GM18951 (cell line): ENCODE results near the gene FADD.
A peak's percentile ranks its signal among the peaks of the same experiment; 100 is the strongest.

Experiments
- POLR2A ChIP-seq: IDR thresholded peaks from 4 replicates; pipeline ENCODE4 v1.6.1; 2011; ENCODE audit warnings: mild to moderate bottlenecking; ENCODE audit not compliant: insufficient read length, insufficient read depth; ENCODE audit errors: extremely low read depth
- in situ Hi-C: fragments of 300-500 bp; cut with MboI; formaldehyde crosslinking; loops from one replicate; pipeline ENCODE4 v1.12.0; 2022; ENCODE audit warnings: low sequenced_read_pairs, mixed read lengths, inconsistent platforms; ENCODE audit not compliant: unreplicated experiment

FADD gene, protein sequence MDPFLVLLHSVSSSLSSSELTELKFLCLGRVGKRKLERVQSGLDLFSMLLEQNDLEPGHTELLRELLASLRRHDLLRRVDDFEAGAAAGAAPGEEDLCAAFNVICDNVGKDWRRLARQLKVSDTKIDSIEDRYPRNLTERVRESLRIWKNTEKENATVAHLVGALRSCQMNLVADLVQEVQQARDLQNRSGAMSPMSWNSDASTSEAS

GRCh38 chr11:70202920-70203750 is at the start of gene FADD:
Gene FADD, plus strand, starts transcription at chr11:70203296. Its CDS starts 164 bp downstream, at chr11:70203460.
- in situ Hi-C loops = no loop called here
- TF ChIP-seq POLR2A = peak; percentile 94

DNA sequence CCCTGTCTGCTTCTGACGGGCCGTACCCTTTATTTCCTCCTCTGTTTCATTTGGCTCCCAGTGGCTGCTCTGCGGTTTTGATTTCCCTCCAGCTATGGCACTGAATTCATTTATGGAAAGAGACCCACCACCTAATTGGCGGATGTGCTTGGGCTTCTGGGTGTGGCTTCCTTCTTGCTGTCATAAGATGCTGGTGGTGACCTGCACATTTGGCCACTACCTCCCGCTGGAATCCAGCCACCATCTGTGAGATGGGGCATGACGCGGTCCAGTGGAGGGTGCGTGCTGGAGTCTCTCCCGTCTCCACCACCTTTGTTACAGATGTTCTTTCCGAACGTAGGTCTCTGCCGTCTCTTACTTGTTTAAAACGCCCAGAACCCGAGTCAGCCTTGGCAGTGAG is 47.7 kb upstream of the FADD start:
- in situ Hi-C loops = no loop called here
- no peak for TF ChIP-seq POLR2A

GRCh38 chr11:70156291-70157037 is 46.6 kb upstream of the FADD start:
- in situ Hi-C loops = no loop called here
- TF ChIP-seq POLR2A = no peak

DNA sequence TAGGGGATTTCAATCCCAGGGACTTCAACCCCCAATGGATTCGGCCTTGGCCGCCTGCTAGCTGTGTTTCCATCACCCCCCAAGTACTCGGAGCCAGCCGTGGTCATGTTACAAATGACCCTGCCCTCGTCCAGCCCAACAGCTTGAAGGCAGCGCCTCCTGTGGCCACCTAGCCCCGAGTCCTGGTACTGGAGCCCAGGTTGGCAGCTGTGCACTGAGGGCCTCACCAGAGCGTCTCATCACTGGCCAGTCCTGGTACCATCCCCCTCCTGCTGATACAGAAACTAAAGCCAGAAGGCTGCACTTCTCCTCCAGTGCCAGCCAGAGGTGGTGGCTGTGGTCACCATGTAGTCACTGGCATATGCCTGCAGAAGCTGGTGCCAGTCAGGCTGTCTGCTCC is 44.9 kb upstream of the FADD start:
- in situ Hi-C loops = no loop called here
- TF ChIP-seq POLR2A = no peak

DNA sequence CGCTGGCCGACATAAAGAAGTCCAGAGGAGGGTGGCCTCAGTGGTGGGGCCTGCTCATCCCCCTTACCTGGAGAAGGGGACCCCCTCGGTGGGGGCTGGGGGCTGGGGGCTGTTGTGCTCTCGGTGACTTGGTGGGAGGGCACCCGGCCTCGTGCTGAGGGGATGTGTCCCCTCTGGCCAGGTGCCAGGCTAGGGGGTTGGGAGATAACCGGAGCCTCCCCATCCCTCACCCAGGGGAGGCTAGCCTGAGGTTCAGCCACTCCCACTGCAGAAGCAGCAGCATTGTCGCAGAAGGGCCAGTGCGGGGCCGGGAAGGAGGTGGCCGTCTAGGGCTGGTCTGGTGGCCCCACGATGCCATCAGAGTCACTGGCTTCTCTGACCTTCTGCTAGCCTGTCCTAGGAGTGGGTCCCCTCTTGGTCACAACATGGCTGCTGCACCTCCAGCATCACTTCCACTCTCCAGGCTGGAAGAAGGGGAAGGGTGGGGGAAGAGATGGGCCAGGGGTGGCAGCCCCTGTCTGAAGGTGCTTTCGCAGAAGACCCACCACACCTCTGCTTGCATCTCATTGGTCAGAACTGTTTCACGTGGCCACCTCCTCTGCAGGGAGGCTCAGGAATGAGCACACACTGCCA is 44.2 kb upstream of the FADD start:
- TF ChIP-seq POLR2A = no peak
- in situ Hi-C loops = no loop called here

DNA sequence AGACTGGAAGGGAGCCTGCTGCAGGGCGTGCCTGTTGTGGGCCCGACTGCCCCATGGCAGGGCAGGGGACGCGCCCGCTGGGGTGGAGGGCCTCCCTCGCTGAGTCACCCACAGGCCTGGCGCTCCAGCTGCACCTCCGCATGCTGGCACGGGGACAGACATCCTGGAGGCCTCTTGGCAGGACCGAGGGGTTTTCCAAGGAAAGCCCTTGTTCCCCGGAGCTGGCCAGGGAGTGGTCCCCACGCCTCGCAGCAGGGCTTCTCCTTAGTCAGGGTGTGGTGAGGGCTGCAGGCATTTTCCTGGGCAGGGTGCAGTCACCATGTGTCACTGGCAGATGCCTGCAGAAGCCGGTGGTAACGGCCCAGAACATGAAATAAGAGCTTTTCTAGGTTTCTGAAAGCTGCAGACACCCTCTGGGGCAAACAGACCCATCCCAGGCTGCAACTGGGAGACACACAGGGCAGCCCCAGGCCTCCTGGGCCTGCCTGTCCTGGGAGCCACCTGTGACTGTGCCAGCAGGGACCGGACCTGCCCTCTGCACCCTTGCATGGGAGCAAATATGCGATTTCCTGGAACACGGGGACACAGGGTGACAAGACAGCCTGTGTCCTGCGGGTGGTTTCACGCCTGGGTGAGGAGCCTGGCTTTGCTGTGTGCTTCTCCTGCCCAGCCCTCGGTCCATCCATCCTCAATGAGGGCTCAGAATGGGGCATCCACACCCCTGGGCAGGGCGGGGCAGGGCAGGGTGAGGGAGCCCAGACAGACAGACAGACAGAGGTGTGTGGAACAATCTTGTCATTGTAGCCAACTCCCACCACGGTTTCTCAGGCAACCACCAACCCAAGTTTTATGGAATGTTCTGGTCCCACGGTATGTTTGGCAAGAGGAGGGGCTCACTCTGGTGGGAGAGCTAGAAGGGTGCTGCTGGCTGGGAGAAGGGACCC is 43.2 kb upstream of the FADD start:
- in situ Hi-C loops = no loop called here
- no peak for TF ChIP-seq POLR2A

DNA sequence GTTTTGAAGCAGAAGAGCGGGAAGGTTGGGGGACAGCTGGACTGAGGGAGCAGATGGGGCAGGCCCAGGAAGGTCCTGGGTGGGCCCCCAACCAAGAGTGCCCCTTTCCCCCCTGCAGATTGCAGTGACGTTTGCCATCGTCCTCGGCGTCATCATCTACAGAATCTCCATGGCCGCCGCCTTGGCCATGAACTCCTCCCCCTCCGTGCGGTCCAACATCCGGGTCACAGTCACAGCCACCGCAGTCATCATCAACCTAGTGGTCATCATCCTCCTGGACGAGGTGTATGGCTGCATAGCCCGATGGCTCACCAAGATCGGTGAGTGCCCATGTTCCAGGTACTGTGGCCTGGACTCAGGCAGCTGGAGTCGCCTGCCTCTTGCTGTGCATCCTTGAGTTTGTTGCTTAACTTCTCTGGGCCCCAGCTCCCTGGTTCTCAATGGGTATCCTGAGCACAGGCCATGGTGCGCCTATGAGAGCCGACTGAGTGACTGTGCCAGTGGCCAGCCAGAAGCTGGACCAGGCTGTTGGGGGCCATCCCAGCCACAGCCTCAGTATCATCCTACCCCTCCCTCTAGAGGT is 42.0 kb upstream of the FADD start:
- no peak for TF ChIP-seq POLR2A
- in situ Hi-C loops = no loop called here

GRCh38 chr11:70164705-70165104 is 38.4 kb upstream of the FADD start:
- in situ Hi-C loops = no loop called here
- TF ChIP-seq POLR2A = no peak

DNA sequence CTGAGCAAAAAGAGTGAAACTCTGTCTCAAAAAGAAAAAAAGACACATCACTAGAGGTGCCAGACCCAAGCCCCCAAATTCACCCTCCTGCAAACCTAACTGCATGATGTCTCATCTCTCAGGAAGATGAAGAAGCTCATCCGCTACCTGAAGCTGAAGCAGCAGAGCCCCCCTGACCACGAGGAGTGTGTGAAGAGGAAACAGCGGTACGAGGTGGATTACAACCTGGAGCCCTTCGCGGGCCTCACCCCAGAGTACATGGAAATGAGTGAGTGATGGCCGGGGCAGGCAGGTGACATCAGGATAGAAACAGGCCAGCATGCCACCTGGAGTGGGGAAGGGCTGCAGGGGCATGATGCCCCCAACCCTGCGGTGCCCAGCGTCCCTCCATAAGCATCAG is 36.0 kb upstream of the FADD start:
- in situ Hi-C loops = no loop called here
- TF ChIP-seq POLR2A = no peak

DNA sequence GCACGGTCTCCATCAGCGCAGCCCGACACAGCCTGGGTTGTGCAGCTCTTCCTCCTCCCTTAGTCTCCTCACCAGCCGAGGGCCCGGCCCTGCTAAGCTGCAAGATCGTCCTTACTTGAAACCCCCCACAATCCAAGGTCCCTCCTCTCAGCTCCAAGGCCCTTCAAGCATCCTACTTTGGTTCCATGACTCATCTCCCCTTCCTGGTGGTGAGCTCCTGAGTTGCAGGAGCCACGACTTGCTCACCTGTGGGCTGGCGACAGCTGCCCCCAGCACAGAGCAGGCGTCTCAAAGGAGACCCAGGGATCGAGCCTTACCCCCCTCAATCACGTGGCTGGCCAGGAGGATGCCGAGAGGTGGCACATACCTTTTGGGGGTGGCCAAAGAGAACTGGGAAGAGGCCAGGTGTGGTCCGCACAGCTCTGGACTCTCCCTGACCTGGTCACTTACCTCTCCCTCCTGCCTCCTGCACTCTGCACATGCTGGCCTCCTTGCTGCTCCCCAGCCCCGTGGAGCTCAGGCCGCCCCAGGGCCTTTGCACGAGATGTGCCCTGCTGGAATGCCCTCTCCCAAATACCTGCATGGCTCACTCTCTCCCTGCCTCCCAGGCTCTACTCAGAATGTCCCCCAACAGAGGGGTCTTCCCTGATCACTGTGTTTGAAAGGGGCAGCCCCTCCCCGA is 35.2 kb upstream of the FADD start:
- no peak for TF ChIP-seq POLR2A
- in situ Hi-C loops = no loop called here

DNA sequence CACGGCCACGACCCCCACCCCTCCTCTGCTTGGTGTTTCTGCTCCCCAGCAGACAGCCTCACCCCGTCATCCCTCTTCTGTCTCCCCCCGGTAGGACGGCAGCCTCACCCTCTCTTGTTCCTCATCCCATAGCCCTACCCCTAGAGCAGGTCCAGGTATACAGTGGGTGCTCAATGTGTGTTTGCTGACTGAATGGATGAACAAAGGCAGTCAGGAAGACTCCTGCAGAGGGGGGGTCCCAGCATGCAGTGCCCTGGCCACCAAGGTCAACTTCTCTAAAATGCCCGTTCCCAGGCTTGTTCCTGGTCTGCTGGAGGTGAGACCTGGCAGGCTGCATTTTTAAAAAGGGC is 34.7 kb upstream of the FADD start:
- in situ Hi-C loops = no loop called here
- no peak for TF ChIP-seq POLR2A
